Activated CD4-positive, alpha-beta T cell treated with anti-CD3 and anti-CD28 coated beads, Interleukin-2, amount 50 U/mL, for 24 hours (primary cell): ENCODE results near the gene CTAGE8.
"Not testable (repeated sequence)": the region's sequence is repeated elsewhere in the genome, so short reads cannot be mapped to it uniquely, and the experiment has no call there.

Experiments used
- DNase-seq, 2 donors: peaks; one replicate each; pipeline ENCODE4 v3.0.0-alpha.2; 2020; ENCODE audit warnings: low read depth in 1 of 2, low spot score in 1 of 2

The CTAGE8 gene

GRCh38 chr7:144269188-144269587 lies at the start of gene CTAGE8:
Gene CTAGE8, minus strand, starts transcription at chr7:144269288. Its CDS starts 38 bp downstream, at chr7:144269250.
- DNase-seq, result not testable (repeated sequence)

- not testable (repeated sequence) for DNase-seq
Observed at GRCh38 chr7:144317537-144317936, 48.4 kb upstream of the CTAGE8 start.

- not testable (repeated sequence) for DNase-seq
Observed at GRCh38 chr7:144311872-144312469, 42.9 kb upstream of the CTAGE8 start, which contains the start of gene OR2A1. Gene OR2A1, plus strand, starts transcription at chr7:144312419. Its CDS starts 5,706 bp downstream, at chr7:144318125.

- DNase-seq, result not testable (repeated sequence)
Observed at GRCh38 chr7:144311218-144311617, 42.1 kb upstream of the CTAGE8 start.

GRCh38 chr7:144309702-144310101 lies 40.6 kb upstream of the CTAGE8 start:
- DNase-seq, result not testable (repeated sequence)

- DNase-seq, result not testable (repeated sequence)
Observed at GRCh38 chr7:144305156-144305555, 36.1 kb upstream of the CTAGE8 start.

GRCh38 chr7:144303607-144304006 lies 34.5 kb upstream of the CTAGE8 start:
- DNase-seq, result not testable (repeated sequence)

GRCh38 chr7:144302578-144303303 lies 33.7 kb upstream of the CTAGE8 start:
- DNase-seq, result not testable (repeated sequence)

- not testable (repeated sequence) for DNase-seq
Observed at GRCh38 chr7:144293794-144294499, 24.9 kb upstream of the CTAGE8 start.

- not testable (repeated sequence) for DNase-seq
Observed at GRCh38 chr7:144292384-144293161, 23.5 kb upstream of the CTAGE8 start.

- not testable (repeated sequence) for DNase-seq
Observed at GRCh38 chr7:144291607-144292006, 22.5 kb upstream of the CTAGE8 start.

- DNase-seq, result not testable (repeated sequence)
Observed at GRCh38 chr7:144287171-144287784, 18.2 kb upstream of the CTAGE8 start.

GRCh38 chr7:144283716-144284115 lies 14.6 kb upstream of the CTAGE8 start:
- not testable (repeated sequence) for DNase-seq

- DNase-seq, result not testable (repeated sequence)
Observed at GRCh38 chr7:144282490-144282889, 13.4 kb upstream of the CTAGE8 start.

GRCh38 chr7:144281981-144282380 lies 12.9 kb upstream of the CTAGE8 start:
- DNase-seq, result not testable (repeated sequence)

GRCh38 chr7:144280010-144280409 lies 10.9 kb upstream of the CTAGE8 start:
- DNase-seq, result not testable (repeated sequence)

- DNase-seq, result not testable (repeated sequence)
Observed at GRCh38 chr7:144275281-144275680, 6.2 kb upstream of the CTAGE8 start.

GRCh38 chr7:144264692-144265091 lies 4.4 kb downstream of the CTAGE8 start, which contains the start of gene OR2A7:
Gene OR2A7, minus strand, starts transcription at chr7:144264792. Its CDS starts 5,164 bp downstream, at chr7:144259628.
- DNase-seq, result not testable (repeated sequence)

GRCh38 chr7:144262128-144262527 lies 7.0 kb downstream of the CTAGE8 start:
- not testable (repeated sequence) for DNase-seq

GRCh38 chr7:144259067-144259466 lies 10.0 kb downstream of the CTAGE8 start:
- DNase-seq, result not testable (repeated sequence)
